NCI-H69 (cell line): ENCODE results near the gene SPATA13.
"Not testable (repeated sequence)": the region's sequence is repeated elsewhere in the genome, so short reads cannot be mapped to it uniquely, and the experiment has no call there.

Source experiments
- DNase-seq: peaks from one replicate; lab custom pipeline; 2025; lab: John Stamatoyannopoulos, UW

Gene SPATA13

DNA sequence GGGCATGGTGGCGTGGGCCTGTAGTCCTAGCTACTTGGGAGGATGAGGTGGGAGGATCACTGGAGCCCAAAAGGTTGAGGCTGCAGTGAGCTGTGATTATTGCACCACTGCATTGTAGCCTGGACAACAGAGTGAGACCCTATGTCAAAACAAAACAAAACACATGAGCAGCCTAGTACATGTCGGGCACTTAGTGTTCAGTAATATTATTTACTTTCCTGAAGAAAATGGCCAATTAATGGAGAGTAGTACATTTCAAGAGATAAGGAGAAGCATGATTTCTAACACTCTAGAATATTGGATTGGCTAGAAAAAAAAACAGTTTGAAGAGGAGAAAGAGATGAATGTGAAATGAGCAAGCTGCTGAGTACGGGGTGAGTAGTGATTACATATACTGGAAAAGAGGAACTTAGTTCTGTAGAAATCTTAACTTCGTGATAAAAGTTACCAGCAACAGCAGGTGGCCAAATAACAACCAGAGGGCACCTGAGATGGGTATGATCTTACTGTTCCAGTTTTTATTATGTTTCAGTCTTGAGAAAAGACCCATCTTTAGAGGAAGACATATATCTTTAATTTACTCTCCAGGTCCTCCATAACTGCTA is 36.2 kb downstream of the SPATA13 start:
- DNase-seq: no peak

DNA sequence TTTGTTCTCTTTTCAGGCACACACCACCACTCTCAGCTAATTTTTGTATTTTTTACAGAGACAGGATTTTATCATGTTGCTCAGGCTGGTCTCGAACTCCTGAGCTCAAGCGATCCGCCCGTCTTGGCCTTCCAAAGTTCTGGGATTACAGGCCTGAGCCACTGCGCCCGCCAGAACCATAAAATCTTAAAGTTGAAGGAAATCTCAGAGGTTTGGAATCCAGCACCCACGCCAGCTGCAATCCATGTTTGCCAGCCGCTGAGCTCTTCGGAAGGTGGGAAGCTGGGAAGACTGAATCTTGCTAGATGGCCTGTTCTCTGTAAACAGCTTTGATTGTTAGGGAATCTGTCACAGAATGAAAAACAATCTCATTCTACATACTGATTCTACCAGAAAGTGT is 38.5 kb downstream of the SPATA13 start:
- DNase-seq: no peak

DNA sequence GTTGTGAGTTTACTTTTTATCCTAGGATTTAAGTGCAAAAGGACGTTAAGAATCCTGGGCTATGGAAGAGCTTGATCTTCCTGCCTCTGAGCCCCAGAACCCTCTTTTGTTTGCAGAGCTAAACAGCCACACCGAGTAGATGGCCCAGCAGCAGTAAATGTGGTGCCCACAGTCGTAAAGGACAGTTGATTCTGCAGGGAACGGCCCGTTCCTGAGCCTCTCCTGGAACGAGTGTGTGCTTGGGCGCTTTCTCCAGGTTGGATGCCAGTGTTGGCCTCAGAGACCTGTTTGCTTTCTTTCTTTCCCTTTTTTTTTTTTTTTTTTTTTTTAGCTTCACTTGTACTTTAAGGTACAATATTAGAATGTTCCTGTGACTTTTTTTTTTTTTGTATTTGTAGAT is 41.7 kb downstream of the SPATA13 start:
- no peak for DNase-seq

DNA sequence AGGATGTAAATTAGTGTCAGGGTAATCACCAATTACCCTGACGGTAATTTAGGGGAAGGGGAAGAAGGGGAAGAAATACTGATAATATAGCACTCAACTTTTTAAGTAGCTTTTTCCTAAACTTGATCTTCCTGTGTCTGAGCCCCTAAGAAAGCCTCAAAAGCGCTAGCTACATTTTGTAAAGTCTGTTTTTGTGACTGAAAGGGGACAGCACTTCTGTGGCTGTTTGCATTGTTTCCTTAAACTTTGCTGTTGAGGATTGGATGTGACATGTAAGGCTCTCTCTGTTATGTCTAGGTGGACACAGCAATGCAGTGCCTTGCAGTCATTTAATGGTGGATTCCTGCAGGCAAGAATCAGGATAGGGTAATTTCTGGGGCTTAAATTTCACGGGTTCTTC is 42.8 kb downstream of the SPATA13 start:
- peak; percentile 8 for DNase-seq

DNA sequence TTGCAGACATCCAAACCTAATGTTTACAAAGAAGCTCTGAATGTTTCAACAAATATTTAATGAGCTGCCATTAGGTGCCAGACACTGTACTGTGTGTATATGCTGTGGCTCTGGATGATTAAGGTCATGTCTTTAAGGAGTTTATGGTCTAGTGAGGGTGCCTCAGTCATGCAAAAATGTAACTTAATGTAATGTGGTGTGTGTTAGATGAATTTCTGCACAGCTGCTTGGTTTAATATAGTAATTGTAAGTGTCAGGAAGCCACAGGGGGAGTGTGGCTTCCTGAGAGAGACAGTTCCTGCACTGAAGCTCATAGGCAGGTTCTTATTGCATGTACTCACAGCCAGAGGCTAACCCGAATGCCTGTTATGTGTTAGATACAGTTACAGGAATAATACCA is 43.3 kb downstream of the SPATA13 start:
- peak; percentile 17 for DNase-seq

DNA sequence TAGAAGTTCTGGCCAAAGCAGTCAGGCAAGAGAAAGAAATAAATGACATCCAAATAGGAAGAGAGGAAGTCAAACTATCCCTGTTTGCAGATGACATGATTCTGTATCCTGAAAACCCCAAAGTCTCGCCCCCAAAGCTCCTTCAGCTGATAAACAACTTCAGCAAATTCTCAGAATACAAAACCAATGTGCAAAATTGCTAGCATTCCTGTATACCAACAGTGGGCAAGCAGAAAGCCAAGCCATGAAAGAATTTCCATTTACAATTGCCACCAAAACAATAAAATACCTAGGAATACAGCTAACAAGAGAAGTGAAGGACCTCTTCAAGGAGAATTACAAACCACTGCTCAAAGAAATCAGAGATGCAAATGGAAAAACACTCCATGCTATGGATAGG is 44.6 kb downstream of the SPATA13 start:
- DNase-seq: not testable (repeated sequence)

DNA sequence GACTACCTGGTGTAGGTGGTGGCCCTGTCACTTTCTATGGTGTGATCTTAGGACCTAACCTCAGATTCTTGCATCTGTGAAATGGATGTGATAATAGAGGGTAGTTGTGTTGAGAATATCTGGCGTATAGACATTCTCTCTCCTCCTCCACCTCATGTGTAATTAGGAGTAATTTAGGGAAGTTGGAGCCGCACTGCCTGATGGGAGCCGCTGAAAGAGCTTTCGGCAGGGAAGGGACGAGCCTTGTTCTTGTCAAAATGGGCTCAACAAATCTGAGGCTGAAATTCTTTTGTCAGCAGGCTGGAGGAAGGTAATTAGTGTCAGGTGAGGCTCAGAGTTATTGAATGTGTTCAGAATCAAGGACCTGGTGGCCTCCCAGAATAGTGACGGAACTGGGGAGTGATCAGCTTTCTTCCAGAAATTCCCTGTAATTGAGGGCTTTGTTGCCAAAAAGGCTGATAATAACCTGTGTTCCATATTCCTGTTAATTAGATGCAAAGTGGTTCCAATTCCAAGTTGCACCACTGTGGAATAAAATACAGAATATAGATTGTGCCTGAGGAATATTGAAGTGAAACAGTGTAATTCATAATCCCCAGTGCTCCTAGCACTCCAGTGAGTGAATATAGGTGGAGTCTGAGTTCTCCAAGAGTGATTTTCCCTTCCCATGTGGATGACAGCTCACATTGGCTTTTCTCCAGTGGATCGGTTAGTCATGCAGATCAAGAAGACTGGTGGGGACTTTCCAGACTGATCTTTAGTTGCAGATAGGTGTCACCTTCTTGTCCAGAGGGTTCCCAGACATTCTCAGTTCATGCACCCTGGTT is 47.5 kb downstream of the SPATA13 start:
- peak; percentile 68 for DNase-seq

DNA sequence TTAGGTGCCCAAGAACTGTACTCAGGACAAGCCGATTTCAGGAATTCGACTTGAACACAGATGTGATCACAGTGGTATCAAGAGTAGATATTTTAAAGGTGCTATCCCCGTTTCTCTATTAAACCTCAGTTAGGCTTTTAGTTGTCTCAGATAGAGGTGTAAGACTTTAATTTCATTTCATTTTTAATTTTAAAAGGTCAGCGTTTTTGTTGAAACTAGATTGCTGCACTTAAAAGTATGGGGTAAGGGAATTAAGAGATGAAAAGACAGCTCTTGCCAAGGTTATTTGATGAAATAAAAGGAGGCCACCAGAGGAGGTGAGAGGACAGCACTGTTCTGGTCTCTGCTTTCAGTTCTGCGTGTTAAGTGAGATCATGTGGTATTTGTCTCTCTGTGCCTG is 48.6 kb downstream of the SPATA13 start:
- DNase-seq: no peak

DNA sequence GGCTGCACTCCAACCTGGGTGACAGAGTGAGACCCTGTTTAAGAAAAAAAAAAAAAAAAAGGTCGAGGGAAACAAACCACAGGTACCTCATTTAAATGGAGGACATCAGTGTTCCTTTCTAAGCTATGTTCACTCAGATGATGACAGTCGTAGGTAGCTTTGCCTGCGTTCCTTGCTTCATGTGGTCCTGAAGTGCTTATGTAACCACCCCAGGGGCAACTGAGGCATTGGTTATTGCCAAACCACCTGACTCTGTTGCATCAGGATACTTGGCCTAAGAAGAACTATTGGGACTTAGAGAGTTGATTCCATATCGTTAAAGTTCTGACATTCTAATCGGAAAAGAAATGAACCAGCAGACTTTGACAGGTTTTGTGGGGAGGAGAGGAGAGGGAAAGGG is 51.7 kb downstream of the SPATA13 start:
- DNase-seq: no peak

DNA sequence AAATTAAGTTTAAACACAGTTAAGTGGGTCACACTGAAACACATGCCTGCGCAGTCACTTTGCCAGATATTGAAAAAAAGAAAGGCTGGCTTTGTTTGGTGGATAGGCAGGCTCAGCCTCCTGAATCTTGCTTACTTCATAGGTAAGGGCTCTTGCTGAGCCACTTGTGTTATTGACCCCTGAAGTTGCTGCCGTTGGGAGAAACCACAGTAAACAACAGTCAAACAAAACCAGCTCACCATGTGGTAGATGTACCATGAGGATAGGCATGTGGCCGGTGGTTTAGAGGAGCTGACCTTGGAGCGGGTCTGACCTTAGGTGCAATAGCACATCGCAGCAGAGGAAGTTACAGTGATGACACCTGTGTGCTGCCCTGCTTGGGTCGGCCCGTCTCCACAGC is 52.2 kb downstream of the SPATA13 start:
- no peak for DNase-seq

DNA sequence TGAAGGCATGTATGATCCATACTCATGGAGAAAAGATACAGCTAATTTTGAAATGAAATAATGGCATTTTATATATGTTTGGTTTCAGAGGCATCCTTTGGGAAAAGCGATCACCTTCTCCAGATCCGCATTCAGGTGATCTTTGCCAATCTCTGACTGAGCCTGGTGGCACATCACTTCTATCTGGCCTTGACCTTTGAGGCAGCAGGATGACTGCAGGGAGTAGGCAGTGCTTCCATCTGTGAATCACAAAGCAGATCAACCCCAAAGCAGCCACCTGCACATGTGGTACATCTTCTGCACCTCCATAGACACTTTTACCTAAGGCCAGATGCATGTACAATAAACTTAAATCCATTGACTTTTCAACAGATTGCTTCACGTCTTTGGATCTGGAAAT is 53.4 kb downstream of the SPATA13 start:
- no peak for DNase-seq

DNA sequence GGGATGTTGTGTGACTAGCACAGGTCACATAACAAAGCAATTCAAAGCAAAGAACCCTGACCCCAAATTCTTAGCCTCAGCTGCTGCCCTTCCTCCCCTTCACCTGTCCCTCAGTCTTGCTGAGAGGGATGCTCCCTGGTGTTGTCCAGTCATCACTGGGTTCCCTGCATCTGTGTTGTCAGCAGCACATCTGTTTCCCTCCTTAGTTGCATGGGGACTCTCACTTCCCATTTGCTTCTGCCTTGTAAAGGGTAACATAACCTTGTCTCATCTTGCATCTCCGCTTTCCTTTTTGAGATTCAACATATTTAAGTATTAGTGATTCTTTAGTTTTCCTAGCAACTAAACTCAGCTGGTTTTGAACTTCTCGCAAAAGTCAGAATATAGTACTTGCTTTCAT is 54.0 kb downstream of the SPATA13 start:
- DNase-seq: no peak

DNA sequence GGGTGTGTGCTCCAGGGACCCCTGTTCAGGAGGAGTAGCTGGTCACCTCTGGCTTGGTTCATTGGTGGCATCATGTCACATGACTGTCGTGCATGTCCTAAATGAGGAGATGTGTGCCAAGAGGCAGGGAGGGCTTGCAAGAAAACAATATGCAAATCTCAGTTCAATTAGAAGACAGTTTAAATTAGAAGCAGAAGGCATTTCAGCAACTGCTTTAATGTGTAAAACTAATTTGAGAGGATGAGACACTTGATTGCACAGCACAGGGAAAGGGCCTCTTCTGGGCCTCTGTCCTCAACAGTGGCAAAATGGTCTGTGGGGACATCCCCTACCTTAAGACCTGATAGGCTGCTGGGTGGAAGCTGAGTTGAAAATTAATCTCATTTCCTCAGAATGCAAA is 54.6 kb downstream of the SPATA13 start:
- DNase-seq: no peak

DNA sequence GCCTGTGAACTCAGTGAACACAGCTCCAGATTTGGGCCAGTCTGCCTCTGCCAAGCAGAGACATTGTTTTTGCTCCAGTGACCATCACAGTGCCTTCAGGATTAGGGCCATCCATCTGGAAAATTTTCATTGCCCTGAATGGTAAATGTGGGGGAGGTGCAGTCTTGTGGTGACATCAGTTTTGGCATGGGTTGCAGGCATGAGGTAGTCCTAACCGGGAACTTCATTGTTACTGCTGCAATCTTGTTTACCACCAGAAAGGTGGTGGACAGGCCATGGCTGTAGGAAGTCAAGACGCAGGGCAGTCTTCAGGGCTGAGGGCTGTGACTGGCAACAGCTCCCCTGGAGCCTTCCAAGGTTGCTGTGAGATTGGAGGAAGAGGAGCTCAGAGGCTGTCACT is 55.2 kb downstream of the SPATA13 start:
- DNase-seq: peak; percentile 51

DNA sequence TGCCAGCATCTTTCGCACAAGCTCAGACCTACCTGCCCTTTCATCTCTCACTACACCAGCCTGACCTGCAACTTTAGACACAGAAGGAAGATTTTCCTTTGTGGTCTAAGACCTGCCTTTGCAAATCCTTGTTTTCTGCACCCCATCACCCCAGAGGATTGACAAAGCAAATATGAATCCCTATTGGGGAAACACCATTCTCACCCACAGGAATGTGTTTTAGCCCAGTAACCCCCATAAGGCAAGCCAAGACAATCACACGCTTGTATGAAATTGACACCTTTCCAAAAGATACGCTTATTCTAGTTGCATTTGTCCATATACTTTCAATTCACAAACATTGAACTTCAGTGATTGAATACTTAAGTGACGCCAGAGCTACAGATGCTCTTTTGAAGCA is 55.7 kb downstream of the SPATA13 start:
- no peak for DNase-seq

DNA sequence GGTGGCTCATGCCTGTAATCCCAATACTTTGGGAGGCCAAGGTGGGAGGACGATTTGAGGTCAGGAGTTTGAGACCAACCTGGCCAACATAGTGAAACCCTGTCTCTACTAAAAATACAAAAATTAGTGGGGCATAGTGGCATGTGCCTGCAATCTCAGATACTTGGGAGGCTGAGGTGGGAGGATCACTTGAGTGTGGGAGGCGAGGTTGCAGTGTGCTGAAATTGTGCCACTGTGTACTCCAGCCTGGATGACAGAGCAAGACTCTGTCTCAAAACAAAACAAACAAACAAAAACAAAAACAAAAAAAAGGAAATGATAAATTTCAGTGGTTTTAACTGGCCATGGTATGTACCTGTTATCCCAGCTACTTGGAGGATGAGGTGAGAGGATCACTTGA is 56.3 kb downstream of the SPATA13 start:
- not testable (repeated sequence) for DNase-seq

DNA sequence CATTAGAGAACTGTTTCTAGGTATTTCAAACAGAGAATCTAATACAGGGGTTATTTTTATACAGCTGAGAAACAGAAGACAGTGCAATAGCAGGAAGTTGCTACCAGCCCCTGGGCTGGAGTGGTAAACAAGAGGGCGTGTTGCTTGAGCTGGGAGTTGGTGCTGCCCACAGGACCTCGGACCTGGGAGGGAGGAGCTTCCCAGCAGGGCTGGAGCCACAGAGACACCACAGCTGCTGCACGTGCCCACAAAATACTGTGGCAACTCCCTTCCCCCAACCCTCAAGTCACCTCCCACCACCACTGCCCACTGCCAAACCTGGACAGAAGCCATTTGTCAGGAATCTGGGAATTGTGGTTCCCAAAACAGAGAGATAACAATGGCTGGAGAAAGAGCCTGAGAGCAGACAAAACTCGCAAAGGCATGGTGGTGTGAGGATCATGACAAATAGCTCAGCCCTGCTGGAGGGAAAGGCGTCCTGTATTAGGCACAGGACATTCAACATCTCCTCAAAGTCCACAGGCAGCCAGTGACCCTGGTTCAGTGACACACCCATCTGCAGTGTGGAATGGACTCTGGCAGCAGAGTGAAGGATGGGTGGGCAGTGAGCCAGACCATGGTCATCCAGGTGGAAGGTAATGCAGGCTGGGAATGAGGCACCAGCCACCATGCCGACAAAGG is 57.2 kb downstream of the SPATA13 start:
- DNase-seq: peak; percentile 53

DNA sequence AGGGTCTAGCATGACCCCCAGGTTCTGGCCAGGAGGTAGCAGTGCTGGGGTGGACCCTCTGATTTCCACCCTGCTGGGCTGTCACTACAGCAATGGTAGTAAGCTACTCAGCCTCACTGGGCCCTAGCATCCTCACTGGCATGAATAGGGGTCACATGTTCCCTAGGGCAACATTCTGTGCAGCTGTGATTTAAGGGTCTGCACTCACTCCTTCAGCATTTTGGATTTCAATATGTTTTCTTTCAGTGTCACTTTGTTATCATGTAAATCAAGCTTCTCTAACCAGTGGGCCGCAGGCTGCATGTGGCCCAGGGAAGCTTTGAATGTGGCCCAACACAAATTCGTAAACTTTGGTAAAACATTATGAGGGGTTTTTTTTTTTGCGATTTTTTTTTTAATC is 57.8 kb downstream of the SPATA13 start:
- DNase-seq: no peak

DNA sequence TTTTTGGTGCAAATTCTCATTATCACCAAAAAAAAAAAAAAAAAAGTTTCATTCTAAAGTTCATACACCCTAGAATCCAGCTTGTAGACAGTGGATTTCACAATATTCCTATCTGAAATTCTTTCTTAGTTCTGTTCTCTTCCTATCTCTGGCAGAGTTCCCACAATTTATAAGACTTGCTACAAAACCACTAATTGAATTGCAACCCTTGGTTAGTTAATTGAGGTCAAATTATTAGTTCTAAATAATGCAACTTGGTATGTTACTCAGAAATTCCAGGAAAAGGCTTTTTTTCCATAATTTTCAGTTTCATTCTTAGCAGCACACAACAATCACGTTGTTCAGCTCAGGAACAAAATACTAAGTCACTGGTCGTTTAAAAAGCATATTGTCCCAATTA is 58.5 kb downstream of the SPATA13 start:
- no peak for DNase-seq

DNA sequence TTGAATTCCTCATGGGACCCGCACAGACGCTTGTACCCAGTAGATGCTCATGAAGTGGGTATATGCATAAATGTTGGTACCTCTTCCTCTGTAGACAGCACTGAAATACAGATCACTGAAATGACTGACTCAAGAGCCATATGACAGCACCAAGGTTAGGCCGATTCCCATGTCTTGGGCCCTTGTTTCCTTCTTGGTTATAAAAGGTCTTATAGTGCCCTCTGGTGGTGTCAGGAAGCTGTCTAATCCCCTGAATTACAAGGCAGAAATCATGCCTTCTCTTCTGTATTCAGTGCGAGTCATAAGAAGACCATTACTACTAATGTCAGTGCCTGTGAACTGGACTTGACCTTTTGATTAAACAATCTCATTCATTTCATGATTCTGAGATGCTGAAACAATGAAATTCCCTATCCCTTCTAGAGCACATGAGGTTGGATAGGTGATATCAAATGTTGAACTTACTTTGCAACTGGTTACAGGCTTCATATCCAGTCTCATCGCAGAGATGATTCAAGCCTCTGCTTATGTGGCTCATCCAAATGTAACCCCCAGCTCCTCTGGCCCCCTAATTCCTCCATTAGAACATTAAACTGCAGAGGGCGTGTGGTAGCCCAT is 59.7 kb downstream of the SPATA13 start:
- peak; percentile 74 for DNase-seq

DNA sequence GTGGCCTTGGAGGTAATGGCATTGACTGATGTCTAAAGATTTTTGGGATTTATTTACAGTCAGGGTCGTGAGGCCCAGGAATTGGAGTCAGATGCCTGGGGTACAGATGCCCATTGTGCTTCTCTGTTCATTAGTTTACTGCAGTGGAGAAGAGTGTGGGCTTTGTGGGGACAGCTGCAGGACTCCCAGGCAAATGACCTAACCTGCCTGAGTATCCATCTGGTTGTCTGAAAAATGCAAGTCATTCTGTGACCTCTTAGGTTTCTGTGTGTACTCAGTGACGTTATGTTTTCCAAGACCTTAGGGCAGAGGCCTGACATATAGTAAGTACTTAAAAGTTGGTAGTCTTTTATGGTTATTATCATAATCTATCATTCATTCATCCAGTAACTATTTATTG is 60.5 kb downstream of the SPATA13 start:
- DNase-seq: no peak

DNA sequence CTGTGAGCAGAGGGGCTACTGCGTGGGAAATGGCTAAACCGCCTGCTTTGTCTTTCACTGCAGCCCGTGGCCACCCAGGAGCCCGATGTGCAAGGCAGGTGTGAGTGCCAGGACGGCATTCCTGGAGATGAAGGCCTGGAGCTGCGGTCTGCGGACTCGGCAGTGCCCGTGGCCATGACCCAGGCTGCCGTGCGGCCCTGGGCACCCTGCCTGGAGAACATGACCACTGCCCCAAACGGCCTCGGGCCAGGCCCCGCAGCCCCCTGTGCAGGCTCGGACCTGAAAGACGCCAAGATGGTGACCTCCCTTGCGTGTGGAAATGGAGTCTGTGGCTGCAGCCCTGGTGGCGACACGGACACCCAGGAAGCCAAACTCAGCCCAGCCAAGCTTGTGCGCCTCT is 62.2 kb downstream of the SPATA13 start:
- DNase-seq: no peak
